HFFc6 (cell line): Measurements from ENCODE around the gene FN1. TPM values are rescaled to one million over a fixed set of nuclear protein-coding genes. Genes with fewer than 3 reads are reported as not detected.

ENCODE experiments used
- DNase-seq: peaks from one replicate; pipeline ENCODE4 v3.0.0-alpha.2; 2018
- H3K27ac Mint-ChIP-seq: 2 replicates; pipeline ENCODE4 v1.8.0; 2020; ENCODE audit warnings: mild to moderate bottlenecking, mixed read lengths
- H3K27me3 Mint-ChIP-seq: 2 replicates; pipeline ENCODE4 v1.8.0; 2021; ENCODE audit warnings: mild to moderate bottlenecking, moderate library complexity, mixed read lengths; ENCODE audit not compliant: insufficient read depth
- H3K36me3 Mint-ChIP-seq: 2 replicates; pipeline ENCODE4 v1.8.0; 2021; ENCODE audit warnings: low read depth, mixed read lengths
- H3K4me1 Mint-ChIP-seq: 2 replicates; pipeline ENCODE4 v1.8.0; 2020; ENCODE audit warnings: low read depth, mixed read lengths
- H3K4me3 Mint-ChIP-seq: 2 replicates; pipeline ENCODE4 v1.8.0; 2020; ENCODE audit warnings: mild to moderate bottlenecking, moderate library complexity, mixed read lengths
- H3K9me3 Mint-ChIP-seq: 2 replicates; pipeline ENCODE4 v1.8.0; 2020; ENCODE audit warnings: mild to moderate bottlenecking, mixed read lengths
- CTCF ChIP-seq: fragments of 200-600 bp; sonication (generic); IDR thresholded peaks from 2 replicates; pipeline ENCODE4 v1.5.0; 2021; ENCODE audit warnings: antibody characterized with exemption, mild to moderate bottlenecking
- total RNA-seq, 6 experiments: library from RNA; stranded (reverse); fragmentation: NEBNext Ultra II Directional; extraction: Animal tissue kit (Norgen Biotek cat#: 25700); gene quantifications; 2 replicates in 1 of 6; 3 replicates in 5 of 6; pipeline ENCODE4 v1.2.3, GENCODE V29; 2021

FN1 gene
- total RNA-seq, 6 experiments from 2014 or later, result 2,848 to 5,249 (median 2,869) TPM

- Mint-ChIP-seq H3K27ac (no peak overlapping the region), H3K27me3 (no peaks in the 10 kb centered on the region), H3K4me1 (peaks cover 35% of the 10 kb centered on the region), H3K4me3 (no peak overlapping the region), H3K9me3 (no peaks in the 10 kb centered on the region), H3K36me3 (no peaks in the 10 kb centered on the region)
- no peak for DNase-seq
- TF ChIP-seq CTCF, result no peak
Measured at GRCh38 chr2:215479121-215479520, 43.3 kb upstream of the FN1 start.

- Mint-ChIP-seq H3K27ac (peak overlapping the region; percentile 31; the same call in 1 of the 2 replicates), H3K4me1 (peaks cover 35% of the 10 kb centered on the region), H3K4me3 (peak overlapping the region; percentile 15; the same call in 1 of the 2 replicates), H3K27me3 (no peaks in the 10 kb centered on the region), H3K36me3 (no peaks in the 10 kb centered on the region), H3K9me3 (no peaks in the 10 kb centered on the region)
- TF ChIP-seq CTCF, result no peak
- DNase-seq, result peak; percentile 26
Measured at GRCh38 chr2:215476424-215476823, 40.6 kb upstream of the FN1 start.

GRCh38 chr2:215466097-215466909 lies 30.4 kb upstream of the FN1 start:
- TF ChIP-seq CTCF, result no peak
- H3K4me1 Mint-ChIP-seq, result peaks cover 35% of the 10 kb centered on the region
- H3K27me3 Mint-ChIP-seq, result no peaks in the 10 kb centered on the region; the same call in 1 of the 2 replicates
- no peak overlapping the region for H3K4me3 Mint-ChIP-seq
- peak overlapping the region; percentile 22 for H3K27ac Mint-ChIP-seq
- H3K36me3 Mint-ChIP-seq, result peaks cover 11% of the 10 kb centered on the region
- no peaks in the 10 kb centered on the region for H3K9me3 Mint-ChIP-seq
- DNase-seq, result no peak

GRCh38 chr2:215465256-215465655 lies 29.4 kb upstream of the FN1 start:
- Mint-ChIP-seq H3K36me3 (peaks cover 11% of the 10 kb centered on the region), H3K9me3 (no peaks in the 10 kb centered on the region), H3K4me1 (peaks cover 45% of the 10 kb centered on the region), H3K4me3 (no peak overlapping the region), H3K27ac (peak overlapping the region; percentile 14; the same call in 1 of the 2 replicates), H3K27me3 (no peaks in the 10 kb centered on the region; the same call in 1 of the 2 replicates)
- TF ChIP-seq CTCF, result no peak
- DNase-seq, result peak; percentile 32

- Mint-ChIP-seq H3K9me3 (no peaks in the 10 kb centered on the region), H3K4me3 (peak overlapping the region; percentile 29; the same call in 1 of the 2 replicates), H3K27me3 (no peaks in the 10 kb centered on the region; the same call in 1 of the 2 replicates), H3K36me3 (peaks cover 16% of the 10 kb centered on the region), H3K4me1 (peaks cover 68% of the 10 kb centered on the region), H3K27ac (peak overlapping the region; percentile 77)
- DNase-seq, result no peak
- no peak for TF ChIP-seq CTCF
Measured at GRCh38 chr2:215461836-215462532, 26.1 kb upstream of the FN1 start.
